MCF 10A (cell line): ENCODE data around the gene GPR108. TPM values are rescaled to one million over a fixed set of nuclear protein-coding genes. Genes with fewer than 3 reads are reported as not detected.
A peak's percentile ranks its signal among the peaks of the same experiment; 100 is the strongest.

Source experiments
- BruUV-seq: library from RNA; stranded (reverse); fragments of 400-500 nt; replicated peaks from 2 replicates; lab custom pipeline; 2021; lab: Mats Ljungman, UMichigan
- CTCF ChIA-PET: fragments of 300-600 bp; sonication (Branson Sonifier 250); formaldehyde crosslinking; extraction: SDS; loops from one replicate; lab custom pipeline; 2021; ENCODE audit warnings: antibody characterized with exemption, inconsistent platforms; lab: Yijun Ruan, JAX
- POLR2A ChIA-PET: fragments of 300-600, 350-650 bp; sonication (Branson Sonifier 250); formaldehyde crosslinking; extraction: SDS; loops from one replicate; lab custom pipeline; 2020; ENCODE audit warnings: antibody characterized with exemption, inconsistent platforms; lab: Yijun Ruan, JAX
- DNase-seq: peaks from one replicate; pipeline ENCODE4 v3.0.0-alpha.2; 2018; ENCODE audit not compliant: unreplicated experiment
- H3K27ac Mint-ChIP-seq: one replicate; pipeline ENCODE4 v1.8.0; 2022; ENCODE audit warnings: mild to moderate bottlenecking, low read depth, mixed read lengths; ENCODE audit not compliant: unreplicated experiment
- H3K27me3 Mint-ChIP-seq: one replicate; pipeline ENCODE4 v1.8.0; 2022; ENCODE audit warnings: mixed read lengths; ENCODE audit not compliant: insufficient read depth, unreplicated experiment
- H3K36me3 Mint-ChIP-seq: one replicate; pipeline ENCODE4 v1.8.0; 2022; ENCODE audit warnings: mild to moderate bottlenecking, moderate library complexity, mixed read lengths; ENCODE audit not compliant: insufficient read depth, unreplicated experiment
- H3K4me1 Mint-ChIP-seq: one replicate; pipeline ENCODE4 v1.8.0; 2022; ENCODE audit warnings: mixed read lengths; ENCODE audit not compliant: insufficient read depth, unreplicated experiment
- H3K4me3 Mint-ChIP-seq: one replicate; pipeline ENCODE4 v1.8.0; 2022; ENCODE audit warnings: mild to moderate bottlenecking, moderate library complexity, mixed read lengths; ENCODE audit not compliant: unreplicated experiment
- H3K9me3 Mint-ChIP-seq: one replicate; pipeline ENCODE4 v1.8.0; 2022; ENCODE audit warnings: mixed read lengths; ENCODE audit not compliant: unreplicated experiment
- intact Hi-C: fragments of 100-400 bp; cut with micrococcal nuclease; formaldehyde crosslinking; loops from 2 replicates; pipeline ENCODE4 v1.14.1; 2022
- total RNA-seq: library from RNA; stranded (reverse); gene quantifications from 2 replicates; pipeline ENCODE4 v1.2.3, GENCODE V29; 2022
- TF ChIP-seq, protein P1 (sequence below): fragments of 200-600 bp; IDR thresholded peaks from one replicate; pipeline ENCODE4 v1.8.0; 2022; ENCODE audit warnings: antibody characterized with exemption, mild to moderate bottlenecking; ENCODE audit not compliant: unreplicated experiment

The GPR108 gene
- total RNA-seq, 1 experiment from 2014 or later, result 115 TPM

DNA sequence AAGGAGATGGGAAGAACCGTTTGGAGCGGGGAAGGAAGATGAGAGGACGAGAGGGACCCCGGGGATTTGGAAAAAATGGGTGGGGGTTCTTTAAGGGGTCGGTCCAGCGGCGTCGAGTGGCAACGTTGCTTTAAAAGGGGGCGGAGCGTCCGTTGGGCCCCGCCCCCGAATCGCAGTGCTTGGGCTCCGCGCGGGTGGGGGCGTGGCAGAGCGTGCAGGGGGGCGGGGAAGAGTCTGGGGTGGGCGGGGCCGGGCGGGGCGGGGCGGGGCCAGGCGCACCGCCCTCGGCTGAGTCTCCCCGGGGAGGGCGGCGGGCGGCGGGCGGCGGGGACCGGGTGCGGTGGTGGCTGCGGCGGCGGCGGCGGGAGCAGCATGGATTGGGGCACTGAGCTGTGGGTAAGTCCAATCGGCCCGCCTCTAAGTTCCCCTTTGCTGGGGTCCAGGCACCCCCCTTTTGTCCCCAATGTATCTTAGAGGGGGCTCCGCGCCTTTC, 2.1 kb upstream of the GPR108 start, which contains the start of gene TRIP10:
TRIP10 (plus strand) TSS at position 291 of the 493 bp plus-strand sequence; CDS start at position 373, 82 bp downstream.
- intact Hi-C loops, result loop anchor here (5.0 kb wide), 1 partner anchor 612 kb away; no protein-coding TSS in a partner anchor
- TF ChIP-seq, protein P1, sequence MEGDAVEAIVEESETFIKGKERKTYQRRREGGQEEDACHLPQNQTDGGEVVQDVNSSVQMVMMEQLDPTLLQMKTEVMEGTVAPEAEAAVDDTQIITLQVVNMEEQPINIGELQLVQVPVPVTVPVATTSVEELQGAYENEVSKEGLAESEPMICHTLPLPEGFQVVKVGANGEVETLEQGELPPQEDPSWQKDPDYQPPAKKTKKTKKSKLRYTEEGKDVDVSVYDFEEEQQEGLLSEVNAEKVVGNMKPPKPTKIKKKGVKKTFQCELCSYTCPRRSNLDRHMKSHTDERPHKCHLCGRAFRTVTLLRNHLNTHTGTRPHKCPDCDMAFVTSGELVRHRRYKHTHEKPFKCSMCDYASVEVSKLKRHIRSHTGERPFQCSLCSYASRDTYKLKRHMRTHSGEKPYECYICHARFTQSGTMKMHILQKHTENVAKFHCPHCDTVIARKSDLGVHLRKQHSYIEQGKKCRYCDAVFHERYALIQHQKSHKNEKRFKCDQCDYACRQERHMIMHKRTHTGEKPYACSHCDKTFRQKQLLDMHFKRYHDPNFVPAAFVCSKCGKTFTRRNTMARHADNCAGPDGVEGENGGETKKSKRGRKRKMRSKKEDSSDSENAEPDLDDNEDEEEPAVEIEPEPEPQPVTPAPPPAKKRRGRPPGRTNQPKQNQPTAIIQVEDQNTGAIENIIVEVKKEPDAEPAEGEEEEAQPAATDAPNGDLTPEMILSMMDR, result no peak
- ChIA-PET POLR2A (interaction anchor here (1.2 to 10.5 kb wide), 4 partner anchors 9 to 124 kb away, joined by 7 to 189 read pairs (median 91); partner anchors contain the start of genes C3 and SH2D3A), CTCF (interaction anchor here (6.8 kb wide), 1 partner anchor 123 kb away, joined by 102 read pairs; no protein-coding TSS in a partner anchor)
- peaks cover 36% of the 10 kb centered on the region for H3K4me1 Mint-ChIP-seq
- no TSS peak for BruUV-seq
- H3K4me3 Mint-ChIP-seq, result peak within 1 kb of the TSS; percentile 88
- H3K9me3 Mint-ChIP-seq, result no peaks in the 10 kb centered on the region
- no peaks in the 10 kb centered on the region for H3K27me3 Mint-ChIP-seq
- H3K27ac Mint-ChIP-seq, result peak within 1 kb of the TSS; percentile 83
- peak; percentile 84 for DNase-seq
- H3K36me3 Mint-ChIP-seq, result peaks cover 42% of the 10 kb centered on the region

DNA sequence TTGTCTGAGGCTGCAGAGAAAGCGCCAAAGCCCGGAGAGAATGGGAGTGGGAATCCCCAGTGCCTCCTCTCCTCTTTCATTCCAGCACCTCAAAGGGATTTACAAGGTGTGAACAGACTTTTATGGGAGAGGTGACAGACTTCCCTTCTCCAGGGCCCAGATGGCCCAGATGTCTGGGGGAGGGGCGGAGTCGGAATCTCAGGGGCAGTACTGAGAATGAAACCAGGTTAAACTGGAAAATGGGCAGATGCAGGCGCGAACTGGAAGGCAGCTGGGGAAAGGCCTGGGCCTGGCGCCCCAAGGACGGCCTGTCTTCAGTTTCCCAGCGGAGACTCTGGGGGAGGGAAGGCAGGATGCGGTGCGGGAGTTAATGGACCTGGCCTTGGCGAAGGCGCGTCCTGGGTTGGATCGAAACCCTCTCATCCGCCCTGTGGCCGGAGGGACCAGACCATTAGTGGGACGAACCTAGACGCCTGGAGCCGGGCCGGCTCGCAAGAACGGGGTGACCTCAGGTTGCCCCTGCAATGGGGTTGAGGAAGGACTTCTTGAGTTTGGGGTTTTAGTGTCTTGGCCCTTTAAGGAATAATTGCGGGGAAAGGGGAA, 1.5 kb upstream of the GPR108 start:
- peaks cover 42% of the 10 kb centered on the region for H3K36me3 Mint-ChIP-seq
- TF ChIP-seq, protein P1, result no peak
- H3K27ac Mint-ChIP-seq, result peak overlapping the region; percentile 83
- H3K4me1 Mint-ChIP-seq, result peaks cover 31% of the 10 kb centered on the region
- BruUV-seq, result no TSS peak
- no peaks in the 10 kb centered on the region for H3K27me3 Mint-ChIP-seq
- no peaks in the 10 kb centered on the region for H3K9me3 Mint-ChIP-seq
- intact Hi-C loops, result loop anchor here (1.0 to 5.0 kb wide), 3 partner anchors 30 to 612 kb away; no protein-coding TSS in a partner anchor
- ChIA-PET POLR2A (interaction anchor here (1.2 to 10.5 kb wide), 7 partner anchors 9 to 330 kb away, joined by 6 to 189 read pairs (median 8); partner anchors contain the start of genes C3, SH2D3A, TNFSF9 and ZNF557), CTCF (interaction anchor here (0.7 to 6.8 kb wide), 7 partner anchors 16 to 130 kb away, joined by 3 to 102 read pairs (median 3); no protein-coding TSS in a partner anchor)
- H3K4me3 Mint-ChIP-seq, result peak overlapping the region; percentile 88
- DNase-seq, result peak; percentile 54

DNA sequence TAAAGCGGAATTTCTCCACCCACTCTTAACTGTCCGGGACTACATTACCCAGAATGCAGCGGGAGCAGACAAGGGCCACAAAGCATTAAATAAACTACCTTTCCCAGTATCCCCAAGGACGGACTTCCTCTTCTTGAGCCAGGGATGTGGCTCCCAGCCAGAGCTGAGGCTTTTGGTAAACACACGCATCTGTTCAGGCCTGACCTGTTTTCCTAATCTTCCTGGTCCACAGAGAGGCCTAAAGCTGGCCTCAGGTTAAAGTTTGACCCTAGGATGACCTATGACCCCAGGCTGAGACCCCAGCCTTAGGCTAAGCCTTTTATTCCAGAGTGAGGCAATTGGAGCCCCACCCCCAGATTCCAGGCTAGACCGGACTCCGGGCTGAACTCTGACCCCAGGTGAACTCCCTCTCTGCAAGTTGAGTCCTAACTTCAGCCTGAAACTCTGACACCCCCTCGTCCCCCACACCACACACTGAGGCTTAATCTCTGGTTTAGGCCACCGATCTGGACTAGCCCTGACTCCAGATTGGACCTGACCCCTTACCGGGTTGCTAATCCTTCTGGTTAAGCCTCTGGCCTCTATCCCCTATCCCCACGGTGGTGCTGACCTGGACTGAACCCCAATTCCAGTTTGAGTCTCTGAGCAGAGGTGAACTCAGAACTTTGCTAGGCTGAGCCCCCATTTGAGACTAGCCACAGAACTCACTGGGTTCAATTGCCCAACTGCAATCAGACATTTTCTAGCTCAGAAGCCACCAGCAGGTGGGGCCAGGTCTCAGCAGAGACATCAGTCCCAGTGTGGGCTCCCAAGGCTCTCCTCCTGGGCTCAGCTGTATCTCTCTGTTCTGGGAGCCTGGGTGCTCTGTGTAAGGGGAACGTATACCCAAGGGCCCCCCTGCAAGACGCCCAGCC, 750 bp upstream of the GPR108 start:
- Mint-ChIP-seq H3K27me3 (no peaks in the 10 kb centered on the region), H3K4me3 (peak overlapping the region; percentile 88), H3K4me1 (peaks cover 27% of the 10 kb centered on the region), H3K36me3 (peaks cover 41% of the 10 kb centered on the region), H3K9me3 (no peaks in the 10 kb centered on the region), H3K27ac (peak overlapping the region; percentile 83)
- CTCF ChIA-PET, result interaction anchor here (0.5 to 6.8 kb wide), 13 partner anchors 16 to 175 kb away, joined by 3 to 102 read pairs (median 3); partner anchors contain the start of gene C3
- intact Hi-C loops, result loop anchor here (1.0 to 5.0 kb wide), 3 partner anchors 31 to 611 kb away; no protein-coding TSS in a partner anchor
- TF ChIP-seq, protein P1, result peak; percentile 65
- BruUV-seq, result no TSS peak
- POLR2A ChIA-PET, result interaction anchor here (0.5 to 10.5 kb wide), 20 partner anchors 8 to 642 kb away, joined by 3 to 189 read pairs (median 4); partner anchors contain the start of genes C3, SH2D3A, TNFSF9 and ZNF557
- peak; percentile 94 for DNase-seq
